SU-DHL-6 (cell line): ENCODE measurements around the gene ESRRA.

Experiments
- CTCF ChIP-seq: fragments of 200-600 bp; sonication (generic); IDR thresholded peaks from one replicate; pipeline ENCODE4 v1.5.1; 2017; ENCODE audit warnings: antibody characterized with exemption, mild to moderate bottlenecking, low read length, moderate library complexity; ENCODE audit not compliant: insufficient read depth, poor library complexity, severe bottlenecking
- EZH2phosphoT487 ChIP-seq: fragments of 200-600 bp; sonication (generic), shearing (Covaris generic); conservative IDR thresholded peaks from 2 replicates; pipeline ENCODE4 v1.6.1; 2018; ENCODE audit warnings: mild to moderate bottlenecking, antibody characterized with exemption, low read length, moderate library complexity, mixed read lengths

DNA sequence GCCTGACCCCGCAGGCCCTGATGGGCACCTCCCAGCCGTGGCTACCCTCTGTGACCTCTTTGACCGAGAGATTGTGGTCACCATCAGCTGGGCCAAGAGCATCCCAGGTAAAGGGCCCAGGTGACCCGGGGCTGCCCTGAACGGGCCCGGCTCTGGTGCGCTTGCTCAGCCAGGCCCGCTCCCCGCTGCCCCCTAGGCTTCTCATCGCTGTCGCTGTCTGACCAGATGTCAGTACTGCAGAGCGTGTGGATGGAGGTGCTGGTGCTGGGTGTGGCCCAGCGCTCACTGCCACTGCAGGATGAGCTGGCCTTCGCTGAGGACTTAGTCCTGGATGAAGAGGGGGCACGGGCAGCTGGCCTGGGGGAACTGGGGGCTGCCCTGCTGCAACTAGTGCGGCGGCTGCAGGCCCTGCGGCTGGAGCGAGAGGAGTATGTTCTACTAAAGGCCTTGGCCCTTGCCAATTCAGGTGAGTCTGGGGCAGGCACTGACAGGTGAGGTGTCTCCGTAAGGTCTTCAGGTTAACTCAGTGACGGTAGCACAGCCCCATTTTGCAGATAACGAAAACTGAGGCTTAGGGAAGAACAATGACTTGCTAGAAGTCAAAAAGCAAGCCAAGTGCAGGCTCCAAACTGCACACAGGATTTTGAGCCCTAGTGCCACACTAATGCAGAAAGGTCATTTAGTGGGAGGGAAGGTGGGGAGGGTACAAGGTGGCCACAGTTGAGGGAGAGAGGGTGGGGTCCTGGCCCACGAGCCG lies 9.7 kb downstream of the ESRRA start:
- TF ChIP-seq CTCF: no peak
- no peak for TF ChIP-seq EZH2phosphoT487
